ENCODE measurements around the gene ZNF593.

ZNF593 gene

GRCh38 chr1:26195805-26196204 is 26.1 kb downstream of the ZNF593 start:
- no peak for ATAC-seq
- TF ChIP-seq ZFP3 (CRISPR knock-in tag; IDR thresholded peaks at IDR 0.05) (no peak), ZNF8 (CRISPR knock-in tag; IDR thresholded peaks at IDR 0.05) (no peak), CSRNP3 (CRISPR knock-in tag; IDR thresholded peaks at IDR 0.05) (no peak), ESRRG (CRISPR knock-in tag; IDR thresholded peaks at IDR 0.05) (no peak), BACH2 (CRISPR knock-in tag; IDR thresholded peaks at IDR 0.05; ENCODE audit: borderline replicate concordance) (no peak), PATZ1 (CRISPR knock-in tag; IDR thresholded peaks at IDR 0.05; ENCODE audit: borderline replicate concordance) (no peak), OSR1 (CRISPR knock-in tag; IDR thresholded peaks at IDR 0.05) (no peak), ARNTL (CRISPR knock-in tag; IDR thresholded peaks at IDR 0.05; ENCODE audit: borderline replicate concordance, low read depth) (no peak), GLIS3 (CRISPR knock-in tag; IDR thresholded peaks at IDR 0.05) (no peak), PPARA (CRISPR knock-in tag; IDR thresholded peaks at IDR 0.05; ENCODE audit: borderline replicate concordance) (no peak)

- ATAC-seq: no peak
Measured at GRCh38 chr1:26197301-26197700, 27.6 kb downstream of the ZNF593 start.

GRCh38 chr1:26197813-26198212 is 28.1 kb downstream of the ZNF593 start:
- ATAC-seq: no peak
- TF ChIP-seq PPARA (CRISPR knock-in tag; IDR thresholded peaks at IDR 0.05; ENCODE audit: borderline replicate concordance) (no peak), CREB5 (CRISPR knock-in tag; IDR thresholded peaks at IDR 0.05; ENCODE audit: low read depth) (no peak), ZNF565 (CRISPR knock-in tag; conservative IDR thresholded peaks at IDR 0.05; ENCODE audit: low read depth) (no peak), ZFP30 (CRISPR knock-in tag; IDR thresholded peaks at IDR 0.05) (no peak)

More at GRCh38 chr1:26197301-26197700, 27.6 kb downstream of the ZNF593 start:
- TF ChIP-seq GLIS3 (CRISPR knock-in tag; IDR thresholded peaks at IDR 0.05) (no peak), ZC3H10 (CRISPR knock-in tag; IDR thresholded peaks at IDR 0.05) (no peak)

GRCh38 chr1:26200413-26200812 is 30.7 kb downstream of the ZNF593 start:
- no peak for TF ChIP-seq ZFP3 (CRISPR knock-in tag; IDR thresholded peaks at IDR 0.05)
- TF ChIP-seq ZC3H10 (CRISPR knock-in tag; IDR thresholded peaks at IDR 0.05): no peak
- no peak for TF ChIP-seq ZNF8 (CRISPR knock-in tag; IDR thresholded peaks at IDR 0.05)
- TF ChIP-seq TCF4 (CRISPR knock-in tag; IDR thresholded peaks at IDR 0.05; ENCODE audit: borderline replicate concordance): no peak
- TF ChIP-seq CSRNP3 (CRISPR knock-in tag; IDR thresholded peaks at IDR 0.05): no peak
- TF ChIP-seq TOX (CRISPR knock-in tag; IDR thresholded peaks at IDR 0.05; ENCODE audit: borderline replicate concordance): no peak
- no peak for TF ChIP-seq PATZ1 (CRISPR knock-in tag; IDR thresholded peaks at IDR 0.05; ENCODE audit: borderline replicate concordance)
- no peak for TF ChIP-seq OSR1 (CRISPR knock-in tag; IDR thresholded peaks at IDR 0.05)
- TF ChIP-seq ISL1 (CRISPR knock-in tag; IDR thresholded peaks at IDR 0.05): no peak
- no peak for TF ChIP-seq GLIS3 (CRISPR knock-in tag; IDR thresholded peaks at IDR 0.05)
- no peak for TF ChIP-seq BACH2 (CRISPR knock-in tag; IDR thresholded peaks at IDR 0.05; ENCODE audit: borderline replicate concordance)
- no peak for TF ChIP-seq ARNTL (CRISPR knock-in tag; IDR thresholded peaks at IDR 0.05; ENCODE audit: borderline replicate concordance, low read depth)
- no peak for TF ChIP-seq ESRRG (CRISPR knock-in tag; IDR thresholded peaks at IDR 0.05)
- no peak for TF ChIP-seq RARB (CRISPR knock-in tag; IDR thresholded peaks at IDR 0.05)
- no peak for TF ChIP-seq CREB5 (CRISPR knock-in tag; IDR thresholded peaks at IDR 0.05; ENCODE audit: low read depth)
- TF ChIP-seq ZFP30 (CRISPR knock-in tag; IDR thresholded peaks at IDR 0.05): no peak
- TF ChIP-seq TSHZ2 (CRISPR knock-in tag; IDR thresholded peaks at IDR 0.05): no peak
- no peak for TF ChIP-seq ZNF70 (CRISPR knock-in tag; IDR thresholded peaks at IDR 0.05)
- TF ChIP-seq SNAI2 (CRISPR knock-in tag; IDR thresholded peaks at IDR 0.05): no peak
- TF ChIP-seq PPARA (CRISPR knock-in tag; IDR thresholded peaks at IDR 0.05; ENCODE audit: borderline replicate concordance): no peak
- ATAC-seq: no peak
